ENCODE data around the gene OR4F3.
"Not testable (repeated sequence)": the region's sequence is repeated elsewhere in the genome, so short reads cannot be mapped to it uniquely, and the experiment has no call there.

OR4F3 gene
- total RNA-seq = 0 reads per million in 9 experiments

GRCh38 chr5:181366968-181367367 is at the start of gene OR4F3:
Gene OR4F3 (plus strand): TSS chr5:181367268.
- H3K4me1 Mint-ChIP-seq (ENCODE audit: low read depth in 2 of 2); H3K9me3 Mint-ChIP-seq; H3K36me3 Mint-ChIP-seq (ENCODE audit: insufficient read depth); DNase-seq; H3K27ac Mint-ChIP-seq; H3K27me3 Mint-ChIP-seq; ATAC-seq (replicated peaks); H3K4me3 Mint-ChIP-seq: not testable (repeated sequence)
